ENCODE results near the gene CHAC1. TPM values are rescaled to one million over a fixed set of nuclear protein-coding genes. Genes with fewer than 3 reads are reported as not detected.

Gene CHAC1
- total RNA-seq, 2 donors from 2014 or later, result 4.0 to 20.9 TPM

DNA sequence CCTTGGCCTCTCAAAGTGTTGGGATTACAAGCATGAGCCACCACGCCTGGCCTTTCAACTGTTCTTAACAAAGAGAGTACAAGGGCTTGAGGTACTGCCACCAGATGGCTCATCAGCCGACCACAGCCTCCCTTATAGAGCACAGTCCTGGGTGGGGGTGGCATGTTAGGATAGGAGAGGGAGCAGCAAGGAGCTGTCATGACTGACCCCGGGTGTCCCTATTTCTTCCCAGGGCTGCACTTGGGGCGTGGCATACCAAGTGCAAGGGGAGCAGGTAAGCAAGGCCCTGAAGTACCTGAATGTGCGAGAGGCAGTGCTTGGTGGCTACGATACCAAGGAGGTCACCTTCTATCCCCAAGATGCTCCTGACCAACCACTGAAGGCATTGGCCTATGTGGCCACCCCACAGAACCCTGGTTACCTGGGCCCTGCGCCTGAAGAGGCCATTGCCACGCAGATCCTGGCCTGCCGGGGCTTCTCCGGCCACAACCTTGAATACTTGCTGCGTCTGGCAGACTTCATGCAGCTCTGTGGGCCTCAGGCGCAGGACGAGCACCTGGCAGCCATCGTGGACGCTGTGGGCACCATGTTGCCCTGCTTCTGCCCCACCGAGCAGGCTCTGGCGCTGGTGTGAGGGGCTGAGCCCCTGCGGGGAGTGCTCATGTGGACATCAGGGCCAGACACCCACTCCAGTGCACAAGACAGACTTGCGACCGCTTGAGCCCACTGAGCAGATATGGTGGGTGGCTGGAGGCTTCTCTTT, 2.1 kb downstream of the CHAC1 start:
- Histone ChIP-seq H3K9me3 (no peaks in the 10 kb centered on the region), H3K27me3 (no peaks in the 10 kb centered on the region), H3K27ac (no peak overlapping the region), H3K4me1 (peaks cover 11% of the 10 kb centered on the region), H3K9ac (ENCODE audit: low read depth in 2 of 2, low read length in 2 of 2) (no peak overlapping the region), H3K4me3 (no peak overlapping the region), H3K36me3 (no peaks in the 10 kb centered on the region)
- no peak for DNase-seq
- TF ChIP-seq CTCF (IDR thresholded peaks at IDR 0.05), result no peak
- intact Hi-C loops (cut with DNase I), result no loop called here

- TF ChIP-seq CTCF (IDR thresholded peaks at IDR 0.05), result no peak
- Histone ChIP-seq H3K4me3 (no peak overlapping the region), H3K9me3 (no peaks in the 10 kb centered on the region), H3K36me3 (no peaks in the 10 kb centered on the region), H3K27me3 (no peaks in the 10 kb centered on the region), H3K27ac (no peak overlapping the region), H3K9ac (ENCODE audit: low read depth in 2 of 2, low read length in 2 of 2) (peak overlapping the region in 1 of 2 donors; percentile 8), H3K4me1 (peaks cover 14% of the 10 kb centered on the region)
- DNase-seq, result no peak
- intact Hi-C loops (cut with DNase I), result no loop called here
Measured at GRCh38 chr15:40955930-40956540, 2.8 kb downstream of the CHAC1 start.

- H3K27ac ChIP-seq, result no peak overlapping the region
- no peaks in the 10 kb centered on the region for H3K36me3 ChIP-seq
- no peak overlapping the region for H3K4me3 ChIP-seq
- peak overlapping the region in 1 of 2 donors; percentile 6 for H3K9ac ChIP-seq (ENCODE audit: low read depth in 2 of 2, low read length in 2 of 2)
- H3K27me3 ChIP-seq, result no peaks in the 10 kb centered on the region
- peaks cover 14% of the 10 kb centered on the region for H3K4me1 ChIP-seq
- no peak for DNase-seq
- intact Hi-C loops (cut with DNase I), result no loop called here
- H3K9me3 ChIP-seq, result no peaks in the 10 kb centered on the region
- TF ChIP-seq CTCF (IDR thresholded peaks at IDR 0.05), result no peak
Measured at GRCh38 chr15:40956541-40956982, 3.3 kb downstream of the CHAC1 start.

DNA sequence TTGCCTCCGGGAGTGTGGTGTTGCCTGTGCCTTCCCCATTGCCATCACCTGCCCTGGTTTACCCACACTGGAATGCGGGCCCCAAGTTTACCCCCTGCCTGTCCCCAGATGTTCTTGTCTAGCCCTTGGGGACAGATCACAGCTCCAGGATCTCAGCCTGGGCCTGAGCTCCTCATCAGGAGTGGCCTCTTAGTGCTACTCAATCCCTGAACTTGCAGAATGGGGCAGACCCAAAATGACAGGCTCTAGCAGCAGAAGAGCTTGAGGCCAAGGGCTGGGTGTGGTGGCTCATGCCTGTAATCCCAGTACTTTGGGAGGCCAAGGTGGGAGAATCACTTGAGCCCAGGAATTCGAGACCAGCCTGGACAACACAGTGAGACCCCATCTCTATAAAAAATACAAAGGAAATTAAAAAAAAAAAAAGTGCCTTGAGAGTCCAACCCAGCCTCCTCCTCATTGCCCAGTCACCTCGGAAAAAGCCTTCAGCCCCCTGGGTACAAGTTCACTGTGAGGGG, 3.8 kb downstream of the CHAC1 start:
- Histone ChIP-seq H3K36me3 (no peaks in the 10 kb centered on the region), H3K4me1 (peaks cover 14% of the 10 kb centered on the region), H3K9ac (ENCODE audit: low read depth in 2 of 2, low read length in 2 of 2) (no peak overlapping the region), H3K27ac (no peak overlapping the region), H3K9me3 (no peaks in the 10 kb centered on the region), H3K4me3 (no peak overlapping the region), H3K27me3 (no peaks in the 10 kb centered on the region)
- no peak for TF ChIP-seq CTCF (IDR thresholded peaks at IDR 0.05)
- intact Hi-C loops (cut with DNase I), result no loop called here
- DNase-seq, result no peak

- peak; percentile 58 for DNase-seq
- H3K4me3 ChIP-seq, result no peak overlapping the region
- intact Hi-C loops (cut with DNase I), result no loop called here
- peaks cover 14% of the 10 kb centered on the region for H3K4me1 ChIP-seq
- H3K27ac ChIP-seq, result no peak overlapping the region
- no peak overlapping the region for H3K9ac ChIP-seq (ENCODE audit: low read depth in 2 of 2, low read length in 2 of 2)
- TF ChIP-seq CTCF (IDR thresholded peaks at IDR 0.05), result no peak
- no peaks in the 10 kb centered on the region for H3K9me3 ChIP-seq
- H3K27me3 ChIP-seq, result no peaks in the 10 kb centered on the region
- no peaks in the 10 kb centered on the region for H3K36me3 ChIP-seq
Measured at GRCh38 chr15:40957581-40958051, 4.3 kb downstream of the CHAC1 start.
